ENCODE data around the gene DND1.
"Not testable (repeated sequence)": the region's sequence is repeated elsewhere in the genome, so short reads cannot be mapped to it uniquely, and the experiment has no call there.

Gene DND1

GRCh38 chr5:140628711-140629110 lies 44.7 kb downstream of the DND1 start:
- no peak for DNase-seq

- DNase-seq: no peak
These were observed 45.4 kb downstream of the DND1 start for GRCh38 chr5:140627972-140628371.

GRCh38 chr5:140624886-140625285 lies 48.5 kb downstream of the DND1 start:
- not testable (repeated sequence) for DNase-seq

GRCh38 chr5:140623061-140623460 lies 50.3 kb downstream of the DND1 start:
- not testable (repeated sequence) for DNase-seq

- no peak for DNase-seq
These were observed 51.1 kb downstream of the DND1 start for GRCh38 chr5:140622301-140622700.

Data from CD4-positive, alpha-beta T cell treated with Interleukin-1 beta for 1 hour (primary cell).